Fibroblast of peridontal ligament (primary cell): ENCODE results near the gene MYO1E.
"Not testable (repeated sequence)": the region's sequence is repeated elsewhere in the genome, so short reads cannot be mapped to it uniquely, and the experiment has no call there.

Source experiments
- DNase-seq: peaks from one replicate; pipeline ENCODE4 v3.0.0-alpha.2; 2010; ENCODE audit errors: extremely low read depth

The MYO1E gene

GRCh38 chr15:59387196-59387878, 14.7 kb upstream of the MYO1E start:
- not testable (repeated sequence) for DNase-seq

GRCh38 chr15:59385171-59385570, 12.5 kb upstream of the MYO1E start:
- DNase-seq: no peak

- DNase-seq: no peak
Observed at GRCh38 chr15:59384507-59384906, 11.8 kb upstream of the MYO1E start.

- DNase-seq: no peak
Observed at GRCh38 chr15:59380902-59381610, 8.4 kb upstream of the MYO1E start.

- DNase-seq: no peak
Observed at GRCh38 chr15:59379531-59379930, 6.9 kb upstream of the MYO1E start.

- DNase-seq: no peak
Observed at GRCh38 chr15:59378855-59379254, 6.2 kb upstream of the MYO1E start.

- no peak for DNase-seq
Observed at GRCh38 chr15:59377924-59378323, 5.3 kb upstream of the MYO1E start.

GRCh38 chr15:59376733-59377132, 4.1 kb upstream of the MYO1E start:
- peak; percentile 64 for DNase-seq

- DNase-seq: no peak
Observed at GRCh38 chr15:59373215-59373614, 544 bp upstream of the MYO1E start.

GRCh38 chr15:59371458-59372351, 966 bp downstream of the MYO1E start:
- no peak for DNase-seq

GRCh38 chr15:59369597-59369996, 3.1 kb downstream of the MYO1E start:
- DNase-seq: no peak

- no peak for DNase-seq
Observed at GRCh38 chr15:59367022-59367451, 5.6 kb downstream of the MYO1E start.

- DNase-seq: no peak
Observed at GRCh38 chr15:59366333-59367021, 6.2 kb downstream of the MYO1E start.

GRCh38 chr15:59364248-59364647, 8.4 kb downstream of the MYO1E start:
- DNase-seq: no peak

GRCh38 chr15:59362331-59362730, 10.3 kb downstream of the MYO1E start:
- DNase-seq: no peak

- DNase-seq: peak; percentile 46
Observed at GRCh38 chr15:59360896-59361295, 11.8 kb downstream of the MYO1E start.

- no peak for DNase-seq
Observed at GRCh38 chr15:59360305-59360704, 12.4 kb downstream of the MYO1E start.

GRCh38 chr15:59355730-59356129, 16.9 kb downstream of the MYO1E start:
- no peak for DNase-seq

- no peak for DNase-seq
Observed at GRCh38 chr15:59354417-59355031, 18.1 kb downstream of the MYO1E start.

- DNase-seq: no peak
Observed at GRCh38 chr15:59353994-59354416, 18.7 kb downstream of the MYO1E start.

- DNase-seq: no peak
Observed at GRCh38 chr15:59352683-59353082, 20.0 kb downstream of the MYO1E start.
